ENCODE data around the gene USP9Y. TPM values are rescaled to one million over a fixed set of nuclear protein-coding genes. Genes with fewer than 3 reads are reported as not detected.

The USP9Y gene
- total RNA-seq, 2 experiments from 2014 or later: 32.1 to 37.1 TPM

GRCh38 chrY:12837550-12837949 is 136.5 kb downstream of the USP9Y start:
- peaks cover 40% of the 10 kb centered on the region for H3K36me3 Mint-ChIP-seq (ENCODE audit: low read depth)
- H3K27me3 ChIP-seq (ENCODE audit: control insufficient read depth in 1 of 2, insufficient read depth in 2 of 2, low read length in 2 of 2): no peaks in the 10 kb centered on the region
- no peak overlapping the region for H3K27ac ChIP-seq (ENCODE audit: low read depth in 1 of 2, low read length in 2 of 2)
- intact Hi-C loops (cut with DNase I, micrococcal nuclease): no loop called here
- no peaks in the 10 kb centered on the region for H3K9me3 Mint-ChIP-seq
- TF ChIP-seq CTCF (IDR thresholded peaks at IDR 0.05): no peak
- H3K36me3 ChIP-seq (ENCODE audit: insufficient read depth, low read length): peaks cover 43% of the 10 kb centered on the region
- ChIA-PET CTCF (no interaction called here), POLR2A (no interaction called here)
- no peaks in the 10 kb centered on the region for H3K9me3 ChIP-seq (ENCODE audit: control insufficient read depth in 1 of 2, insufficient read depth in 1 of 2, low read length in 2 of 2)
- H3K4me1 ChIP-seq (ENCODE audit: insufficient read depth, low read length): no peaks in the 10 kb centered on the region
- H3K4me3 Mint-ChIP-seq: no peak overlapping the region
- no peak for ATAC-seq (ENCODE audit: poor library complexity)
- H3K27me3 Mint-ChIP-seq: no peaks in the 10 kb centered on the region
- no peak for DNase-seq
- H3K4me3 ChIP-seq (ENCODE audit: low read length): no peak overlapping the region
- no peaks in the 10 kb centered on the region for H3K4me1 Mint-ChIP-seq (ENCODE audit: low read depth)
- H3K27ac Mint-ChIP-seq: no peak overlapping the region

GRCh38 chrY:12841368-12841767 is 140.3 kb downstream of the USP9Y start:
- ChIA-PET POLR2A (no interaction called here), CTCF (no interaction called here)
- H3K36me3 Mint-ChIP-seq (ENCODE audit: low read depth): peaks cover 43% of the 10 kb centered on the region
- H3K36me3 ChIP-seq (ENCODE audit: insufficient read depth, low read length): peaks cover 36% of the 10 kb centered on the region
- TF ChIP-seq CTCF (IDR thresholded peaks at IDR 0.05): no peak
- intact Hi-C loops (cut with DNase I, micrococcal nuclease): no loop called here
- no peak overlapping the region for H3K27ac Mint-ChIP-seq
- no peak overlapping the region for H3K4me3 ChIP-seq (ENCODE audit: low read length)
- no peak overlapping the region for H3K27ac ChIP-seq (ENCODE audit: low read depth in 1 of 2, low read length in 2 of 2)
- no peaks in the 10 kb centered on the region for H3K27me3 ChIP-seq (ENCODE audit: control insufficient read depth in 1 of 2, insufficient read depth in 2 of 2, low read length in 2 of 2)
- H3K9me3 ChIP-seq (ENCODE audit: control insufficient read depth in 1 of 2, insufficient read depth in 1 of 2, low read length in 2 of 2): no peaks in the 10 kb centered on the region
- H3K4me1 Mint-ChIP-seq (ENCODE audit: low read depth): no peaks in the 10 kb centered on the region
- no peak for DNase-seq
- no peak overlapping the region for H3K4me3 Mint-ChIP-seq
- no peaks in the 10 kb centered on the region for H3K27me3 Mint-ChIP-seq
- ATAC-seq (ENCODE audit: poor library complexity): no peak
- no peaks in the 10 kb centered on the region for H3K9me3 Mint-ChIP-seq
- no peaks in the 10 kb centered on the region for H3K4me1 ChIP-seq (ENCODE audit: insufficient read depth, low read length)

GRCh38 chrY:12846793-12847192 is 145.8 kb downstream of the USP9Y start:
- H3K27ac Mint-ChIP-seq: no peak overlapping the region
- no peak for DNase-seq
- Histone ChIP-seq H3K36me3 (ENCODE audit: insufficient read depth, low read length) (peaks cover 25% of the 10 kb centered on the region), H3K27me3 (ENCODE audit: control insufficient read depth in 1 of 2, insufficient read depth in 2 of 2, low read length in 2 of 2) (no peaks in the 10 kb centered on the region), H3K9me3 (ENCODE audit: control insufficient read depth in 1 of 2, insufficient read depth in 1 of 2, low read length in 2 of 2) (no peaks in the 10 kb centered on the region), H3K27ac (ENCODE audit: low read depth in 1 of 2, low read length in 2 of 2) (no peak overlapping the region), H3K4me1 (ENCODE audit: insufficient read depth, low read length) (no peaks in the 10 kb centered on the region), H3K4me3 (ENCODE audit: low read length) (no peak overlapping the region)
- TF ChIP-seq CTCF (IDR thresholded peaks at IDR 0.05): no peak
- POLR2A ChIA-PET: no interaction called here
- H3K4me3 Mint-ChIP-seq: no peak overlapping the region
- ATAC-seq (ENCODE audit: poor library complexity): no peak
- H3K27me3 Mint-ChIP-seq: no peaks in the 10 kb centered on the region
- H3K9me3 Mint-ChIP-seq: no peaks in the 10 kb centered on the region
- intact Hi-C loops (cut with DNase I, micrococcal nuclease): no loop called here
- H3K4me1 Mint-ChIP-seq (ENCODE audit: low read depth): no peaks in the 10 kb centered on the region
- CTCF ChIA-PET: no interaction called here
- peaks cover 55% of the 10 kb centered on the region for H3K36me3 Mint-ChIP-seq (ENCODE audit: low read depth)

All from CD4-positive, alpha-beta T cell (primary cell).